Progenitor cell of endocrine pancreas (in vitro differentiated cells): ENCODE data around the gene TNPO3. TPM values are rescaled to one million over a fixed set of nuclear protein-coding genes. Genes with fewer than 3 reads are reported as not detected.
A peak's percentile ranks its signal among the peaks of the same experiment; 100 is the strongest.

Experiments
- DNase-seq: peaks from one replicate; pipeline ENCODE4 v3.0.0; 2021; ENCODE audit warnings: low spot score; ENCODE audit not compliant: unreplicated experiment
- H3K27ac Mint-ChIP-seq: 2 replicates; pipeline ENCODE4 v1.8.0; 2021; ENCODE audit warnings: mild to moderate bottlenecking, moderate library complexity, mixed read lengths
- H3K27me3 Mint-ChIP-seq: 2 replicates; pipeline ENCODE4 v1.8.0; 2021; ENCODE audit warnings: mixed read lengths
- H3K36me3 Mint-ChIP-seq: 2 replicates; pipeline ENCODE4 v1.8.0; 2022; ENCODE audit warnings: mixed read lengths; ENCODE audit not compliant: insufficient read depth
- H3K4me1 Mint-ChIP-seq: 2 replicates; pipeline ENCODE4 v1.8.0; 2021; ENCODE audit warnings: low read depth, mixed read lengths
- H3K4me3 Mint-ChIP-seq: 2 replicates; pipeline ENCODE4 v1.8.0; 2021; ENCODE audit warnings: low read depth, mild to moderate bottlenecking, moderate library complexity, mixed read lengths
- H3K9me3 Mint-ChIP-seq: 2 replicates; pipeline ENCODE4 v1.8.0; 2021; ENCODE audit warnings: low read depth, mixed read lengths
- long read RNA-seq: library from polyadenylated mRNA; unstranded; transcript quantifications from one replicate; pipeline ENCODE4 v2.0.0, GENCODE V29; 2020
- total RNA-seq: library from RNA; stranded (reverse); gene quantifications from 2 replicates; pipeline ENCODE4 v1.2.1, GENCODE V29; 2021
- TF ChIP-seq, protein P1 (sequence below): fragments of 200-600 bp; sonication (generic); IDR thresholded peaks from one replicate; pipeline ENCODE4 v1.5.0; 2021; ENCODE audit warnings: antibody characterized with exemption, mild to moderate bottlenecking; ENCODE audit not compliant: unreplicated experiment

Gene TNPO3
- 44.8 and 44.9 TPM in 2 replicates for total RNA-seq
- long read RNA-seq, full-length matches to known transcripts, result 325 of 433 reads
- long read RNA-seq, partial matches to known transcripts, result 45 of 433 reads
- long read RNA-seq, other reads (novel, unspliced or antisense), result 63 of 433 reads

DNA sequence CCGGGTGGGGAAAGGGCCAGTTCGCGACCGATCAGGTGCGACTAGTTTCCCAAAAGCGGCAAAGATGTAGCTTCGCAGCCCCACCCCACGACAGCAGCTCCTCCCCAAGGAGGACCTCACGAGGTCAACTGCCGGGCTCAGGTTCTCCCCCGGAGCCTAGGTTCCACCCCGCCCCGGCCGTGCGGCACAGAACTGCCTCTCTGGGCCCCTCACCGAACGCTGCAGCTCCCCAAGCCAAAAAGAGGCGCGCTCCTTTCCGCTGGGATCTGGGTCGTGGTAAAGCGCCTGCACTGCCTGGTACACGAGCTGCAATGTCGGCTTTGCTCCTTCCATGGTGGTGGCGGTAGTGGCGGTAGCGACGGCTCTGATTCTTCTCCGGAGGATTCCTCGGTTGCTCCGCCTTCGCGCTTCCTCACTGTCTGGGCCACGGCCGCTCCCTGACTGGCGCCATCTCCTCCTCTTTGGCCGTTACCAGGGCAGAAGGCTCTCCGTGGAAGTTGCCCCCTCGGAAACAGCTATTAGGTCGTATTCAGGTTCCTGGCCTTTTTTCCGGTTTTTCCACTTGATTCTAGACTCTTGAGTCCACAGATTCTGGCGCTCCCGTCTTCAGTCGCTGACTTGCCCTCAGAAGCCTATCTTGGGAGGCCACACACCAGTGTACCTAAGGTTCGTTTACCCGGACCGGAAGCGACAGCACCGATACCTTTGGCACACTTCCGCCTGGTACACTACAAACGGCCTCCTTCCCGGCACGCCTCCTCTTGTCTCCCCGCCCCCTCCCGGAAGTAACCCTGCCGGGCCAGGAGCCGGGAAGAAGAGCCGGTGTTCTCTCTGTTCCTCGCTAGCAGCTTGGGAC is at the start of gene TNPO3:
TNPO3 (minus strand) TSS at position 674 of the 856 bp plus-strand sequence; CDS start at position 333, 341 bp downstream.
- H3K27me3 Mint-ChIP-seq, result peaks cover 7% of the 10 kb centered on the region
- TF ChIP-seq, protein P1, sequence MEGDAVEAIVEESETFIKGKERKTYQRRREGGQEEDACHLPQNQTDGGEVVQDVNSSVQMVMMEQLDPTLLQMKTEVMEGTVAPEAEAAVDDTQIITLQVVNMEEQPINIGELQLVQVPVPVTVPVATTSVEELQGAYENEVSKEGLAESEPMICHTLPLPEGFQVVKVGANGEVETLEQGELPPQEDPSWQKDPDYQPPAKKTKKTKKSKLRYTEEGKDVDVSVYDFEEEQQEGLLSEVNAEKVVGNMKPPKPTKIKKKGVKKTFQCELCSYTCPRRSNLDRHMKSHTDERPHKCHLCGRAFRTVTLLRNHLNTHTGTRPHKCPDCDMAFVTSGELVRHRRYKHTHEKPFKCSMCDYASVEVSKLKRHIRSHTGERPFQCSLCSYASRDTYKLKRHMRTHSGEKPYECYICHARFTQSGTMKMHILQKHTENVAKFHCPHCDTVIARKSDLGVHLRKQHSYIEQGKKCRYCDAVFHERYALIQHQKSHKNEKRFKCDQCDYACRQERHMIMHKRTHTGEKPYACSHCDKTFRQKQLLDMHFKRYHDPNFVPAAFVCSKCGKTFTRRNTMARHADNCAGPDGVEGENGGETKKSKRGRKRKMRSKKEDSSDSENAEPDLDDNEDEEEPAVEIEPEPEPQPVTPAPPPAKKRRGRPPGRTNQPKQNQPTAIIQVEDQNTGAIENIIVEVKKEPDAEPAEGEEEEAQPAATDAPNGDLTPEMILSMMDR, result no peak
- H3K36me3 Mint-ChIP-seq, result peaks cover 4% of the 10 kb centered on the region
- H3K4me1 Mint-ChIP-seq, result peaks cover 24% of the 10 kb centered on the region
- peak within 1 kb of the TSS; percentile 100 for H3K27ac Mint-ChIP-seq
- no peaks in the 10 kb centered on the region for H3K9me3 Mint-ChIP-seq
- H3K4me3 Mint-ChIP-seq, result peak within 1 kb of the TSS; percentile 97
- peak; percentile 78 for DNase-seq

DNA sequence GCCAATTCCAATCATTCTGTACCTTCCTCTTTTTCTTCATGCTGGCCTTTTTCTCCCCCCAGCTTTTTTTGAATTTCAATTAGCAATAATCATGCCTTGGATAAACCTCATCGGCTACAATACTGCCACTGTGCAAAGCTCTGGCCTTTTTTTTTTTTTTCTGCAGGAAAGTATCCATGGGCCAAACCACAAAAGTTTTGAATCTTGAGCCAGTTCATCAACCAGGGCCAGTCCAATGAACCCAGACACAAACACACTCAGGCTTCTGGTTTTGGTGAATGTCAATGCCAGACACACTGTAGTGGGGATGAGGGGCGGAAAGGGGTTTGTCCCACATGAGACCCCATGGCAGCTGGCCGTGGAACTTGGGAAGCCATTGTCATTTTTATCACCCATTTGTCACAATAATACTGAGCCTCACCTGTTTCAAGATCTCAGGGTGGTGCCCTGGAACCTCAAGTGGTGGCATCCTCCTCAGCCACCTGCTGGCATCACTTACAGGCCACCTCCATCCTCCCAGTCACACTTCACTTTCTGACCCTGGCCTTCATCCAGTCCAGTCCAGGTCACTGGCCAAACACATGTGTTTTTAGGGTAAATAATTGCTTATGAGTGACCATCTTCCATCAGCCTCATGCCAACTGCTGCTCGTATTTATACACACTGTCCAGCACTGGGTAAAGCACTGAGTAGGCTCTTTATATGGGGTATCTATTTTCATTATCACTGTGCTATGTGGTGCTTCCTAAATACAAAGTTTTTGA is 48.8 kb upstream of the TNPO3 start:
- no peak for DNase-seq
- no peak overlapping the region for H3K27ac Mint-ChIP-seq

DNA sequence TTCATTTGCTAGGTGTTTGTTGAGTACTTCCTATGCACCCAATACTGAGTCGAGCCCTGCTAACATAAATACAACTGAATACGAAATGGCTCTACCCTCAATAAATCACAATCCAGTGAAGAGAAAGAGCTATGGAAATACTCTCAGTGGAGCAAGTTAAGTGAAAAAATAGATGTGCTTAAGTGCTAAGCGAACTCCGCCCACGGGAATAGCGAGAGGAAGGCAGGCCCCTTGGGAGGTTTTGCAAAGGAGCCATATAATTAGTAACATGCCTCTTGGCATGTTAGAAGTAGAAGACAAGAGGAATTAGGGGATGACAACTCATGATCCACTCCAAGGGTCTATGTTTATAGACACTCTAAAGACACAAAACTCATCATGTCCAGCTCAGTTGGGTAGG is 46.8 kb upstream of the TNPO3 start:
- Mint-ChIP-seq H3K27me3 (no peaks in the 10 kb centered on the region), H3K27ac (no peak overlapping the region), H3K4me3 (no peak overlapping the region), H3K9me3 (no peaks in the 10 kb centered on the region), H3K36me3 (no peaks in the 10 kb centered on the region), H3K4me1 (peaks cover 23% of the 10 kb centered on the region)
- no peak for DNase-seq
- TF ChIP-seq, protein P1, result no peak

More for the DNA sequence above, 48.8 kb upstream of the TNPO3 start:
- Mint-ChIP-seq H3K9me3 (no peaks in the 10 kb centered on the region), H3K4me3 (no peak overlapping the region), H3K27me3 (no peaks in the 10 kb centered on the region), H3K36me3 (no peaks in the 10 kb centered on the region), H3K4me1 (peaks cover 23% of the 10 kb centered on the region)
- TF ChIP-seq, protein P1, result no peak

GRCh38 chr7:129100827-129101166 is 45.9 kb upstream of the TNPO3 start:
- Mint-ChIP-seq H3K4me1 (peaks cover 23% of the 10 kb centered on the region), H3K4me3 (no peak overlapping the region), H3K27ac (no peak overlapping the region), H3K9me3 (no peaks in the 10 kb centered on the region), H3K36me3 (no peaks in the 10 kb centered on the region), H3K27me3 (peaks cover 2% of the 10 kb centered on the region)
- TF ChIP-seq, protein P1, result no peak
- DNase-seq, result no peak

DNA sequence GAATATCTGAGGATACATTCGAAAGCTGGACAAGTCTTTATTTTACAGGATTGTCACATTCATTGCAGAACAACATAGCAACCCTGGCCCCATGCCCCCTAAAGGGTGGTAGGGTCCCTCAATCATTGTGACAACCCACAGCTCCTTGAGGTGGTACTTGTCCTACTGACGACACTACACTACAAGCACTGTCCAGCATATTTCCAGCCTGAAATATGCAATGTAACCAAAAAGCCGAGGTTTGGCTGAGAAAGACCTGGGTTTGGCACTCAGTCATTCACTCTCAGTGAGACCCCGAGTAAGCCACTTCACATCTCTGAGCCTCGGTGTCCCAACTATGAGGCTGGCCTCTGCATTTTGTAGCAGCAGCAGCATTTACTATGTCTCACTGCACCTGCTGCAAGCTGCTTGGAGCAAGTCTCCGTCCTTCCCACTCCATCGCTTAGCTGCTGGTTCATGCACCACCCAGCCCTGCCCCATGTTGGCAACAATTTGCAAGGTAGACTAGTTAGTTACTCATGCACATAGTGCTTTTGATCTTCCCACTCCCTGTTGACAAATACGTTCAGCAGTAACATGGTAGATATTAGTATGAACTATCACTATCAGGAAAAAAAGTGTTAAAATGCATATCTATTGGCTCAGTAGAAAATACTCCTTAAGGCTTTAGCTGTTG is 43.6 kb upstream of the TNPO3 start:
- Mint-ChIP-seq H3K9me3 (no peaks in the 10 kb centered on the region), H3K27me3 (peaks cover 9% of the 10 kb centered on the region), H3K27ac (no peak overlapping the region), H3K4me1 (peaks cover 23% of the 10 kb centered on the region), H3K4me3 (no peak overlapping the region), H3K36me3 (no peaks in the 10 kb centered on the region)
- no peak for DNase-seq
- TF ChIP-seq, protein P1, result no peak
